ENCODE data around the gene ZNF276. TPM values are rescaled to one million over a fixed set of nuclear protein-coding genes. Genes with fewer than 3 reads are reported as not detected.
"Not testable (repeated sequence)": the region's sequence is repeated elsewhere in the genome, so short reads cannot be mapped to it uniquely, and the experiment has no call there.

ZNF276 gene
- total RNA-seq, 2 donors from 2014 or later: 25.0 to 34.1 TPM

DNA sequence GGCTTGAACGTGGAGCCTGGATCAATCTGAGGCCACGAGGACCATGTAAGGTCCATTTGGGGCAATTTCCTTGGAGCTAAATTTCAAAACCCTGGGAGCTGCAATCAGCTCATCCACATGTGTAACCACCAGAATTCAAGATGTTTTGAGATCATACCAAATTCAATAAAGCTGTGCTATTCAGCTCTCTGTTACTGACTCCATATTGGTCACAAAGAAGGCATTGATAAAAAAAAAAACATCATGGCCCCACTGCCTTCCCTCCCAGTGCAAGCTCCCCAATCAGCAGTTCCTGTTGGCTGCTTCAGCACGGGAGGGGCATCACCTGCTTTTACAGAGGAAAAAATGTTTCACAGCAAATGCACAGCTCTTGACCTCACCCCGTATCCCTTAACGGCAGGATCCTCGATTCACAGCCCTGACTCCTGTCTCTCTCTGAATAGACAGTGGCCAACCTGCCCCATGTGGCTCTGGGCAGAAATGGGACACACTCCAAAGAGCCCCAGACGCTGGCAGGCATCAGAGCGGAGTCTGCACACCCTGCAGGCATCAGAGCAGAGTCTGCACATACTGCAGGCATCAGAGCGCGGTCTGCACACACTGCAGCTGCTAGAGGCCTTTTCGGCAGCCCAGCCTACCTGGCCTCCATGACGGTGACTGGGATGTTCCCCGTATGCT is 58.0 kb downstream of the ZNF276 start:
- TF ChIP-seq CTCF (IDR thresholded peaks at IDR 0.05): no peak
- no peak for ATAC-seq (ENCODE audit: insufficient number of reproducible peaks, low FRiP score, low read depth)
- H3K27ac ChIP-seq: no peak overlapping the region
- no peaks in the 10 kb centered on the region for H3K4me1 ChIP-seq (ENCODE audit: control insufficient read depth in 1 of 2, low read depth in 2 of 2)
- H3K36me3 ChIP-seq: no peaks in the 10 kb centered on the region
- H3K27me3 ChIP-seq (replicated peaks; ENCODE audit: insufficient read depth): no peaks in the 10 kb centered on the region
- DNase-seq (ENCODE audit: low spot score): no peak
- H3K4me3 ChIP-seq: no peak overlapping the region
- no peaks in the 10 kb centered on the region for H3K9me3 ChIP-seq

GRCh38 chr16:89779909-89780305 is 58.6 kb downstream of the ZNF276 start:
- Histone ChIP-seq H3K27ac (no peak overlapping the region), H3K4me3 (no peak overlapping the region), H3K27me3 (replicated peaks; ENCODE audit: insufficient read depth) (no peaks in the 10 kb centered on the region), H3K4me1 (ENCODE audit: control insufficient read depth in 1 of 2, low read depth in 2 of 2) (no peaks in the 10 kb centered on the region), H3K36me3 (no peaks in the 10 kb centered on the region), H3K9me3 (no peaks in the 10 kb centered on the region)
- TF ChIP-seq CTCF (IDR thresholded peaks at IDR 0.05): no peak
- no peak for ATAC-seq (ENCODE audit: insufficient number of reproducible peaks, low FRiP score, low read depth)
- no peak for DNase-seq (ENCODE audit: low spot score)

GRCh38 chr16:89782489-89782888 is 61.2 kb downstream of the ZNF276 start:
- Histone ChIP-seq H3K27me3 (replicated peaks; ENCODE audit: insufficient read depth) (no peaks in the 10 kb centered on the region), H3K36me3 (no peaks in the 10 kb centered on the region), H3K4me3 (no peak overlapping the region), H3K27ac (no peak overlapping the region), H3K4me1 (ENCODE audit: control insufficient read depth in 1 of 2, low read depth in 2 of 2) (no peaks in the 10 kb centered on the region), H3K9me3 (no peaks in the 10 kb centered on the region)
- no peak for DNase-seq (ENCODE audit: low spot score)
- no peak for ATAC-seq (ENCODE audit: insufficient number of reproducible peaks, low FRiP score, low read depth)
- no peak for TF ChIP-seq CTCF (IDR thresholded peaks at IDR 0.05)

DNA sequence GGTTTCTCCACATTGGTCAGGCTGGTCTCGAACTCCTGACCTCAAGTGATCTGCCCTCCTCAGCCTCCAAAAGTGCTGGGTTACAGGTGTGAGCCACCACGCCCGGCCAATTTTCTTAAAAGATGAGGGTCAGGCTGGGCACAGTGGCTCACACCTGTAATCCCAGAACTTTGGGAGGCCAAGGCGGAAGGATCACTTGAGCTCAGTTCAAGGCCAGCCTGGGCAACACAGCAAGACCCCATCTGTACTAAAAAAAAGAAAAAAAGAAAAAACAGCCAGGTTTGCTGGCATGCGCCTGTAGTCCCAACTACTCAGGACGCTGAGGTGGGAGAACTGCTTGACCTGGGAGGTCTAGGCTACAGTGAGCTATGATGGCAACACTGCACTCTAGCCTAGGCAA is 62.6 kb downstream of the ZNF276 start:
- H3K4me3 ChIP-seq; H3K4me1 ChIP-seq (ENCODE audit: control insufficient read depth in 1 of 2, low read depth in 2 of 2); H3K27me3 ChIP-seq (replicated peaks; ENCODE audit: insufficient read depth); H3K9me3 ChIP-seq; ATAC-seq (ENCODE audit: insufficient number of reproducible peaks, low FRiP score, low read depth); H3K36me3 ChIP-seq; H3K27ac ChIP-seq; DNase-seq (ENCODE audit: low spot score): not testable (repeated sequence)

- Histone ChIP-seq H3K4me1 (ENCODE audit: control insufficient read depth in 1 of 2, low read depth in 2 of 2) (no peaks in the 10 kb centered on the region), H3K36me3 (no peaks in the 10 kb centered on the region), H3K27me3 (replicated peaks; ENCODE audit: insufficient read depth) (no peaks in the 10 kb centered on the region), H3K27ac (no peak overlapping the region), H3K9me3 (no peaks in the 10 kb centered on the region), H3K4me3 (no peak overlapping the region)
- no peak for DNase-seq (ENCODE audit: low spot score)
- no peak for ATAC-seq (ENCODE audit: insufficient number of reproducible peaks, low FRiP score, low read depth)
- no peak for TF ChIP-seq CTCF (IDR thresholded peaks at IDR 0.05)
Observed at GRCh38 chr16:89784406-89784805, 63.1 kb downstream of the ZNF276 start.
